ENCODE data around the gene CRACDL. TPM values are rescaled to one million over a fixed set of nuclear protein-coding genes. Genes with fewer than 3 reads are reported as not detected.

CRACDL gene
- total RNA-seq, 1 experiment from 2014 or later: 2.4 TPM

DNA sequence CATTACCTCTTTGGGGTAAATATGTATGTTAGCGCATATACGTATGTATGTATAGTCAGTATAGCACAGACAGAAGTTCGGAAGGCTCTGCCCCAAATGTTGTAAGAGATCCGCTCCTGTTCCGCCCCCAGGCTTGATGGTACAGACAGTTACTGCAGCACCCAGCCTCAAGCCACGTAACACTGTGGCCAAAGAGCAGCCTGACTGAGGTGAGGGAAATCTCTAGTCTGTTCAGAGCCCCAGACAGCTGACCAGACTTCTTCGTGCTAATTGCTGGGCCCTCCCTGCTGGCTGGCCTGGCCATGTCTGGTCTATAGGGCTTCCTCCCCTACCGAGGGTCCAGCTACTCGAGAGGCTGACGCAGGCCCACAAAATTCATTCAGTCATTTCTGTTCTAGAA lies 7.8 kb downstream of the CRACDL start:
- H3K9me3 ChIP-seq (ENCODE audit: control insufficient read depth, insufficient read depth, low read depth, low read length): no peaks in the 10 kb centered on the region
- no peak overlapping the region for H3K4me3 ChIP-seq (ENCODE audit: low read depth in 2 of 2, low read length in 2 of 2)
- no peak for ATAC-seq
- no peak for TF ChIP-seq SIN3A (IDR thresholded peaks at IDR 0.05; ENCODE audit: borderline replicate concordance, insufficient read depth, low read depth, low read length)
- TF ChIP-seq POLR2AphosphoS5 (IDR thresholded peaks at IDR 0.05; ENCODE audit: low read depth, low read length): no peak
- DNase-seq (ENCODE audit: low read depth, low spot score): no peak
- no peak overlapping the region for H3K27ac ChIP-seq (ENCODE audit: low read length)
- in situ Hi-C loops (cut with HindIII; ENCODE audit: low pct_unique_long_range_greater_than_20kb, low sequenced_read_pairs) (no loop called here), intact Hi-C loops (cut with micrococcal nuclease; ENCODE audit: unreplicated experiment) (no loop called here)
- no peaks in the 10 kb centered on the region for H3K27me3 ChIP-seq (ENCODE audit: control insufficient read depth, insufficient read depth, low read length)
- POLR2A ChIA-PET: no interaction called here
- BruUV-seq (replicated peaks): no TSS peak
- CTCF ChIA-PET: no interaction called here
- no peaks in the 10 kb centered on the region; the same call in 1 of the 2 replicates for H3K4me1 ChIP-seq (ENCODE audit: control insufficient read depth, insufficient read depth, low read length)
- H3K36me3 ChIP-seq (ENCODE audit: control insufficient read depth, insufficient read depth, low read length): no peaks in the 10 kb centered on the region

DNA sequence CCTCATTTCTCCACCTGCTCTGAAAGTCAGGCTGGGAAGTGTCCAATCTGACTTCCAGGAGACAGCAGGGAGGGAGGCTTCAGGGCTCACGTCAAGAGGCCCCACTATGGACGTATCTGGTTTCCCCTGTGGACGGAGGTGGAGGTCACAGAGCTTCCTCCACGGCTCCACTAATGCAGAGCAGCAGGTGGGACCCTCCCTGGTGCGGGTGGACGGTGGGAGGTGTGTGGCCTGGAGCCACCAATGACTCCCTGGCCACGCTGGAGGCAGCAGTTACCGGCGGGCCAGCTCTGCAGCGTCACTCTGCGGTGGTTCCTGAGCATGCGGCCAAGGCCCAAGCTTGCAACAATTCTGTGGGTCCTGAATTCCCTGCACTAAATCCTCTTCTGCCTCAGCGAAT lies 9.0 kb downstream of the CRACDL start:
- no peak for ATAC-seq
- CTCF ChIA-PET: no interaction called here

DNA sequence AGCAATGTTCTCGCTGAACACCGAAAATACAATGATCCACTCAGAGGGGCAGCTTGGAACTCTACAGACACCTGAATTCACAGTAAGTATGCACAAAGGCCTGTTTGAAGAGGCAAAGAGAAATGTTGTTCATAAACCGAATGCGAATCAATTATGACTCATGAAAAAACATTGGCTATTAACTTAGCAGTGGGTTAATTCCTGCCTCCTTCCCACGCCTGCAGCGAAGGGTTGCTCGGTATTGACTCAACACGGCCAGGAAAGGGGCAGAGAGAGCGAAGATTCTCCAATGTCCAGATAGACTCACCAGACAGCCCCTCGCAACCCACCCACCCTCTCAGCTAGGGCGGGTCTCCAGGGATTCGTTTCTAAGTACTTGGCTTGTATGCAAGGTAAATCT lies 9.4 kb downstream of the CRACDL start:
- ATAC-seq (peak; percentile 31; the same call in 1 of the 2 replicates), DNase-seq (ENCODE audit: low read depth, low spot score) (no peak)
- no peaks in the 10 kb centered on the region for H3K36me3 ChIP-seq (ENCODE audit: control insufficient read depth, insufficient read depth, low read length)
- POLR2A ChIA-PET: no interaction called here
- no TSS peak for BruUV-seq (replicated peaks)
- CTCF ChIA-PET: no interaction called here
- H3K27me3 ChIP-seq (ENCODE audit: control insufficient read depth, insufficient read depth, low read length): no peaks in the 10 kb centered on the region
- intact Hi-C loops (cut with micrococcal nuclease; ENCODE audit: unreplicated experiment) (no loop called here), in situ Hi-C loops (cut with HindIII; ENCODE audit: low pct_unique_long_range_greater_than_20kb, low sequenced_read_pairs) (no loop called here)
- no peak overlapping the region for H3K4me3 ChIP-seq (ENCODE audit: low read depth in 2 of 2, low read length in 2 of 2)
- no peaks in the 10 kb centered on the region; the same call in 1 of the 2 replicates for H3K4me1 ChIP-seq (ENCODE audit: control insufficient read depth, insufficient read depth, low read length)
- no peak overlapping the region for H3K27ac ChIP-seq (ENCODE audit: low read length)
- no peak for TF ChIP-seq SIN3A (IDR thresholded peaks at IDR 0.05; ENCODE audit: borderline replicate concordance, insufficient read depth, low read depth, low read length)
- TF ChIP-seq TCF7L2 (IDR thresholded peaks at IDR 0.05; ENCODE audit: low read depth, low read length): no peak
- TF ChIP-seq, protein P1, sequence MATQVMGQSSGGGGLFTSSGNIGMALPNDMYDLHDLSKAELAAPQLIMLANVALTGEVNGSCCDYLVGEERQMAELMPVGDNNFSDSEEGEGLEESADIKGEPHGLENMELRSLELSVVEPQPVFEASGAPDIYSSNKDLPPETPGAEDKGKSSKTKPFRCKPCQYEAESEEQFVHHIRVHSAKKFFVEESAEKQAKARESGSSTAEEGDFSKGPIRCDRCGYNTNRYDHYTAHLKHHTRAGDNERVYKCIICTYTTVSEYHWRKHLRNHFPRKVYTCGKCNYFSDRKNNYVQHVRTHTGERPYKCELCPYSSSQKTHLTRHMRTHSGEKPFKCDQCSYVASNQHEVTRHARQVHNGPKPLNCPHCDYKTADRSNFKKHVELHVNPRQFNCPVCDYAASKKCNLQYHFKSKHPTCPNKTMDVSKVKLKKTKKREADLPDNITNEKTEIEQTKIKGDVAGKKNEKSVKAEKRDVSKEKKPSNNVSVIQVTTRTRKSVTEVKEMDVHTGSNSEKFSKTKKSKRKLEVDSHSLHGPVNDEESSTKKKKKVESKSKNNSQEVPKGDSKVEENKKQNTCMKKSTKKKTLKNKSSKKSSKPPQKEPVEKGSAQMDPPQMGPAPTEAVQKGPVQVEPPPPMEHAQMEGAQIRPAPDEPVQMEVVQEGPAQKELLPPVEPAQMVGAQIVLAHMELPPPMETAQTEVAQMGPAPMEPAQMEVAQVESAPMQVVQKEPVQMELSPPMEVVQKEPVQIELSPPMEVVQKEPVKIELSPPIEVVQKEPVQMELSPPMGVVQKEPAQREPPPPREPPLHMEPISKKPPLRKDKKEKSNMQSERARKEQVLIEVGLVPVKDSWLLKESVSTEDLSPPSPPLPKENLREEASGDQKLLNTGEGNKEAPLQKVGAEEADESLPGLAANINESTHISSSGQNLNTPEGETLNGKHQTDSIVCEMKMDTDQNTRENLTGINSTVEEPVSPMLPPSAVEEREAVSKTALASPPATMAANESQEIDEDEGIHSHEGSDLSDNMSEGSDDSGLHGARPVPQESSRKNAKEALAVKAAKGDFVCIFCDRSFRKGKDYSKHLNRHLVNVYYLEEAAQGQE (IDR thresholded peaks at IDR 0.05; ENCODE audit: insufficient read depth in 1 of 2, low read depth in 2 of 2, low read length in 1 of 2): no peak
- no peak for TF ChIP-seq POLR2AphosphoS5 (IDR thresholded peaks at IDR 0.05; ENCODE audit: low read depth, low read length)
- no peak for TF ChIP-seq CTCF (IDR thresholded peaks at IDR 0.05)
- H3K9me3 ChIP-seq (ENCODE audit: control insufficient read depth, insufficient read depth, low read depth, low read length): no peaks in the 10 kb centered on the region

More for the DNA sequence above, 9.0 kb downstream of the CRACDL start:
- POLR2A ChIA-PET: no interaction called here
- no TSS peak for BruUV-seq (replicated peaks)
- H3K4me3 ChIP-seq (ENCODE audit: low read depth in 2 of 2, low read length in 2 of 2): no peak overlapping the region
- TF ChIP-seq POLR2AphosphoS5 (IDR thresholded peaks at IDR 0.05; ENCODE audit: low read depth, low read length): no peak
- TF ChIP-seq, protein P1 (IDR thresholded peaks at IDR 0.05; ENCODE audit: insufficient read depth in 1 of 2, low read depth in 2 of 2, low read length in 1 of 2): no peak
- no peak for TF ChIP-seq TCF7L2 (IDR thresholded peaks at IDR 0.05; ENCODE audit: low read depth, low read length)
- no peak overlapping the region for H3K27ac ChIP-seq (ENCODE audit: low read length)
- no peaks in the 10 kb centered on the region for H3K27me3 ChIP-seq (ENCODE audit: control insufficient read depth, insufficient read depth, low read length)
- H3K9me3 ChIP-seq (ENCODE audit: control insufficient read depth, insufficient read depth, low read depth, low read length): no peaks in the 10 kb centered on the region
- H3K36me3 ChIP-seq (ENCODE audit: control insufficient read depth, insufficient read depth, low read length): no peaks in the 10 kb centered on the region
- no peak for DNase-seq (ENCODE audit: low read depth, low spot score)
- H3K4me1 ChIP-seq (ENCODE audit: control insufficient read depth, insufficient read depth, low read length): no peaks in the 10 kb centered on the region; the same call in 1 of the 2 replicates
- in situ Hi-C loops (cut with HindIII; ENCODE audit: low pct_unique_long_range_greater_than_20kb, low sequenced_read_pairs) (no loop called here), intact Hi-C loops (cut with micrococcal nuclease; ENCODE audit: unreplicated experiment) (no loop called here)

Measured in Panc1 (cell line).